GM13976 (cell line): ENCODE results near the gene KIAA0232.

Experiments used
- DNase-seq: peaks from one replicate; pipeline ENCODE4 v3.0.0; 2012; ENCODE audit warnings: low spot score
- CTCF ChIP-seq: IDR thresholded peaks from 2 replicates; pipeline ENCODE4 v1.5.1; 2012; ENCODE audit warnings: borderline replicate concordance, mild to moderate bottlenecking; ENCODE audit not compliant: insufficient read depth; ENCODE audit errors: extremely low read depth, missing control alignments, control extremely low read depth
- in situ Hi-C: fragments of 300-500 bp; cut with MboI; formaldehyde crosslinking; loops from one replicate; pipeline ENCODE4 v1.12.0; 2022; ENCODE audit warnings: low sequenced_read_pairs, mixed read lengths, inconsistent platforms; ENCODE audit not compliant: unreplicated experiment

Gene KIAA0232

DNA sequence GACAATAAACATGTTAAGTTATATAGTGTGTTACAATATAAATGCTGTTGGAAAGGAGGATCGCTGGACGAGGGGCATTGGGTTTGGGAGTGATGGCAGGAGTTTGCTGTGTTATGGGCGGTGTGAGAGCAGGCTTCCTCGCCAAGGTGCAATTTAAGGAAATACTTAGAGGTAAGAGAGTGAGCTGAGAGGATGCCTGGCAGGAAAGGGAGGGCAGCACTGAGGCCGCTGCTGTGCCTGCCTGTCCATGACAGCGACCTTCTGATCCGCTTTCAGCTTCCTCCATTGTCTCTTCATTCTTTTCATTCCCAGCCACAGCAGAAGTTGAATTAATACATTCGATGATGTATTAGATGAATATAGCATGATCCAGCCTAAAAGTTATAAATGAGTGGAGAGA is 85.9 kb downstream of the KIAA0232 start:
- no peak for TF ChIP-seq CTCF
- in situ Hi-C loops = no loop called here
- DNase-seq = no peak

DNA sequence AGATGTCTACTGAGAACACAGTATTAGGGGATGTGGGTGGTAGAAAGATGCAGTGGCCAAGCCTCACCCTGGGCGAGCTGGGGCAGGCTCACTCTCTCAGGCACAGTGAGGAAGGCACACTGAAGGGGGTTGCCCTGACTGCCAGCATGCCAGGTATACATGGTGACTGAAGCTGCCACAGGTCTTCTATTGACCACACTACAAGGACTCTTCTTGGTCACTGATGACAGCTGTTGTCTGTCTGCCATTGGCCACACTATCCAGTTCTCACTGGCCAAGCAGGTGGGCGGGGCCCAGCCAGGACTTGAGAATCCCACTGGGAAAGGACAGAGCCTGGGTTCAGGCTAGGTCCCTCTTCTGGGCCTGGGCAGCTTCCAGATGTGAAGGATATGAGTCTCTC is 87.4 kb downstream of the KIAA0232 start:
- TF ChIP-seq CTCF = no peak
- in situ Hi-C loops = no loop called here
- DNase-seq = no peak

- in situ Hi-C loops = no loop called here
- no peak for DNase-seq
- peak; percentile 27 for TF ChIP-seq CTCF
These were observed 90.8 kb downstream of the KIAA0232 start for GRCh38 chr4:6873291-6873690.

DNA sequence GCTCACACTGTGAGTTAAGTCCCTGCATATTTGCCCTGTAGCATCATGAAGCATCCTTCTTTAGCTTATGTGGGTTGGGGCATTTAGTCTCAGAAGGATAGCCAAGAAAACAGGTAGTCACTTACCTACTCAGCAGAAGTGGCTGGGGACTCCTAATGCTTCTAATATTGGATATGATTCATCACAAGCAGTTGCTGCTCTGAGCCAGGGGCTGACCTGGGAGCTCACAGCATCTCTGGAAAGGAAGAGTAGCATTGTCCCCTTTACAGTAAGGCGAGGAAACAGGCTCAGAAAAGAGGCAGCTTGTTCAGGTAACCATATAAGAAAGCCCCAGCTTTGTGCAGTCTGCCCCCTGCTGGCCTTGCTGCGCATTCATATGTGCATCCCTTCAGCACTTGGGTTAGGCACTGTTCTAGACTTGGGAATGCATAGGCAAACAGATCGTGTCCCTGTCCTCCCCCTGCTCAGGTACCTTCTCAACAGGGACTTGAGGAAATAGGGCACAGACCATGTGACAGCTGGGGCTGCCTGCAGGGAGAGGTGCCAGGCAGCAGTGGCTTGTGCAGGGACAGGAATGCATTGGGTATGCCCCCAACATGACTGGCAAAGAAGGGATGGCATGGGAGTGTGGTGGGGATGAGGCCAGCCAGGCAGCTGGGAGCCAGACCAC is 91.4 kb downstream of the KIAA0232 start:
- in situ Hi-C loops = no loop called here
- DNase-seq = peak; percentile 75
- peak; percentile 81 for TF ChIP-seq CTCF

DNA sequence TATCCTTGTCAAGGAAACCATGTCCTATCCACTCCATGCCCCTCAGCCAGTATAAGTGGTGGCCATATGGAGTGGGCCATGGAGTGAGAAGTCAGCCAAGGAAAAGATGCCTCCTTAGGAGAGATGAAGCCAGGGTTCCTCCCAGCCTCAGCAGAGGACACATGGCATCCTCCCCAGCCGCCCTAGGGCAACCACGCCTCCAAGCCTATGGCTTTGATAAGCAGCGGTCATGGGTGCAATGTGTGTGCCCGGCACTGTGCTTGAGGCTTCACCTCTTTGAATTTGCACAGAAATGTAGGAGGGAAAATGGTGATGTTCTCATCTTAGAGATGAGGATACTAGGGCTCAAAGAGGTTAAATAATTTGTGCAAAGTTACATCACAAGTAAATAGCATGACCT is 92.5 kb downstream of the KIAA0232 start:
- no peak for DNase-seq
- TF ChIP-seq CTCF = no peak
- in situ Hi-C loops = loop anchor here (25.0 kb wide), 1 partner anchor 163 kb away; the partner anchor contains the start of genes BLOC1S4 and MRFAP1L1

- in situ Hi-C loops = loop anchor here (25.0 kb wide), 1 partner anchor 163 kb away; the partner anchor contains the start of genes BLOC1S4 and MRFAP1L1
These were observed 92.9 kb downstream of the KIAA0232 start for GRCh38 chr4:6875431-6875831.

More at GRCh38 chr4:6875431-6875831, 92.9 kb downstream of the KIAA0232 start:
- TF ChIP-seq CTCF = no peak
- DNase-seq = no peak
